Measurements from ENCODE around the gene SEC23A. TPM values are rescaled to one million over a fixed set of nuclear protein-coding genes. Genes with fewer than 3 reads are reported as not detected.

The SEC23A gene
- total RNA-seq, 4 donors from 2014 or later: 230 to 306 (median 249) TPM

DNA sequence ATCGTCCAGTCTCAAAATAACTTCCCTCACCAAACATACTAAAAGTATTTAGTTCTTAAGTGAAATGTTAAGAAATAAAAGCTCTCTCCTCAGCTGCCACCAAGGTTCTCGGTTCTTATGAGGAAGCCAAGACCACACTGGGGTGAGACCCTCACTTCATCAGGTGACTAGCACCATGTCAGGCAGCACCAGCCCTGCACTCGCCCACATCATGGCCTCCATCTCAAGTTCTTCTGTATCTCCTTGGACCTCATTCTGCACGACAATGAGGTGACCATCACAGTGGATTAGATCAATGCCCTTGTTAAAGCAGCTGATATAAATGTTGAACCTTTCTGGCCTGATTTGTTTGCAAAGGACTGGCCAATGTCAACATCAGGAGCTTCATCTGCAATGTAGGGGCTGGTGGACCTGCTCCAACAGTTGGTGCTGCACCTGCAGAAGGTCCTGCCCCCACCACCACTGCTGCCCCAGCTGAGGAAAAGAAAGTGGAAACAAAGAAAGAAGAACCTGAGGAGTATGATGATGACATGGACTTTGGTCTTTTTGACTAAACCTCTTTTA is 12.4 kb downstream of the SEC23A start:
- WGBS, 2 donors (ENCODE audit: low coverage in 1 of 2): 74 to 94% methylated on average over 3 of the region's 4 CpGs
- Histone ChIP-seq H3K4me1 (peaks cover 0 to 8% (median 0%) of the 10 kb centered on the region in 3 donors), H3K4me3 (no peak overlapping the region), H3K27me3 (no peaks in the 10 kb centered on the region), H3K36me3 (peaks cover 0 to 96% of the 10 kb centered on the region in 2 donors), H3K9me3 (no peaks in the 10 kb centered on the region), H3K27ac (no peak overlapping the region)
- ATAC-seq: no peak
- TF ChIP-seq, protein P1, sequence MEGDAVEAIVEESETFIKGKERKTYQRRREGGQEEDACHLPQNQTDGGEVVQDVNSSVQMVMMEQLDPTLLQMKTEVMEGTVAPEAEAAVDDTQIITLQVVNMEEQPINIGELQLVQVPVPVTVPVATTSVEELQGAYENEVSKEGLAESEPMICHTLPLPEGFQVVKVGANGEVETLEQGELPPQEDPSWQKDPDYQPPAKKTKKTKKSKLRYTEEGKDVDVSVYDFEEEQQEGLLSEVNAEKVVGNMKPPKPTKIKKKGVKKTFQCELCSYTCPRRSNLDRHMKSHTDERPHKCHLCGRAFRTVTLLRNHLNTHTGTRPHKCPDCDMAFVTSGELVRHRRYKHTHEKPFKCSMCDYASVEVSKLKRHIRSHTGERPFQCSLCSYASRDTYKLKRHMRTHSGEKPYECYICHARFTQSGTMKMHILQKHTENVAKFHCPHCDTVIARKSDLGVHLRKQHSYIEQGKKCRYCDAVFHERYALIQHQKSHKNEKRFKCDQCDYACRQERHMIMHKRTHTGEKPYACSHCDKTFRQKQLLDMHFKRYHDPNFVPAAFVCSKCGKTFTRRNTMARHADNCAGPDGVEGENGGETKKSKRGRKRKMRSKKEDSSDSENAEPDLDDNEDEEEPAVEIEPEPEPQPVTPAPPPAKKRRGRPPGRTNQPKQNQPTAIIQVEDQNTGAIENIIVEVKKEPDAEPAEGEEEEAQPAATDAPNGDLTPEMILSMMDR (IDR thresholded peaks at IDR 0.05): no peak
- no peak for TF ChIP-seq EP300 (IDR thresholded peaks at IDR 0.05)
- TF ChIP-seq POLR2AphosphoS5 (IDR thresholded peaks at IDR 0.05): no peak
- no peak for TF ChIP-seq POLR2A (IDR thresholded peaks at IDR 0.05)

DNA sequence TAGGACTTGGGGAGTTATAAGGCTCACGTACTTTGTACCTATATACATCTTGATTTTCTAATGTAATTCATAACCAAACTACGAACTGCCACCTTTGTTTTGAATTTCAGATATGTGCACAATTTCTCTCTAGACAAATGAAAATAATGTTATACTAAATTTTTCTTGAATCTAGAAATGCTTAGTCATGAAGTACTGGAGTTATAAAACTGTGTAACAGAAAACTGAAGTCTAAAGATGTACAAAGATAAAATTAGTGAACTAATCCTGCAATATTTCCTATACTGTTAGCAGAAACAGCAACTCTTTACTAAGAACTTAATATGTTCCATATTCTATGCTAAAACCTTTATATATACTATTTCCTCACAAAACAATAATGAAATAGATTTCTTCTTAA is 15.5 kb downstream of the SEC23A start:
- Histone ChIP-seq H3K27ac (no peak overlapping the region), H3K4me3 (no peak overlapping the region), H3K36me3 (peaks cover 0 to 98% of the 10 kb centered on the region in 2 donors), H3K27me3 (no peaks in the 10 kb centered on the region), H3K4me1 (no peaks in the 10 kb centered on the region), H3K9me3 (no peaks in the 10 kb centered on the region)
- no peak for ATAC-seq
- TF ChIP-seq EP300 (IDR thresholded peaks at IDR 0.05) (no peak), POLR2AphosphoS5 (IDR thresholded peaks at IDR 0.05) (no peak), POLR2A (IDR thresholded peaks at IDR 0.05) (no peak)
- TF ChIP-seq, protein P1 (IDR thresholded peaks at IDR 0.05): no peak
- 91 to 92% methylated on average over 2 of the region's 2 CpGs for WGBS, 2 donors (ENCODE audit: low coverage in 1 of 2)

DNA sequence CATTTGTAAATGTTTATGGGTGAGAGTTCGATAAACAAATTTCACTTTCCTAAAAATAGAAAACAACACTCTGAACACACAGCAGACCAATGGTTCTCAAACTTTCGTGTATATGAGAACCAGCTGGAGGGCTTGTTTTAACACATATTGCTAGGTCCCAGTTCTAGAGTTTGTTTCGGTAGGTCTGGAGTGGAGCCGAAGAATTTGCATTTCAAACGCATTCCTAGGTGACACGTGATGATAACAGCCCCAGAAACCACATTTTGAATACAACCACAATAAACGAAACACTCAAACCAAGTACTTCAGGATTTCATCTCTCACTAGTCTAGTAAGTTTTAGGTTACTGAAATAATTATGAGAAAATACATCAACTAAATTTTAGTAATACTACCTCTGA is 17.1 kb downstream of the SEC23A start:
- WGBS, 2 donors (ENCODE audit: low coverage in 1 of 2): 69 to 85% methylated on average over 7 of the region's 7 CpGs
- peaks cover 0 to 98% of the 10 kb centered on the region in 2 donors for H3K36me3 ChIP-seq
- no peak overlapping the region for H3K27ac ChIP-seq
- no peaks in the 10 kb centered on the region for H3K27me3 ChIP-seq
- H3K4me3 ChIP-seq: no peak overlapping the region
- TF ChIP-seq EP300 (IDR thresholded peaks at IDR 0.05) (no peak), POLR2A (IDR thresholded peaks at IDR 0.05) (no peak), POLR2AphosphoS5 (IDR thresholded peaks at IDR 0.05) (no peak)
- TF ChIP-seq, protein P1 (IDR thresholded peaks at IDR 0.05): no peak
- no peaks in the 10 kb centered on the region for H3K4me1 ChIP-seq
- ATAC-seq: no peak
- no peaks in the 10 kb centered on the region for H3K9me3 ChIP-seq

DNA sequence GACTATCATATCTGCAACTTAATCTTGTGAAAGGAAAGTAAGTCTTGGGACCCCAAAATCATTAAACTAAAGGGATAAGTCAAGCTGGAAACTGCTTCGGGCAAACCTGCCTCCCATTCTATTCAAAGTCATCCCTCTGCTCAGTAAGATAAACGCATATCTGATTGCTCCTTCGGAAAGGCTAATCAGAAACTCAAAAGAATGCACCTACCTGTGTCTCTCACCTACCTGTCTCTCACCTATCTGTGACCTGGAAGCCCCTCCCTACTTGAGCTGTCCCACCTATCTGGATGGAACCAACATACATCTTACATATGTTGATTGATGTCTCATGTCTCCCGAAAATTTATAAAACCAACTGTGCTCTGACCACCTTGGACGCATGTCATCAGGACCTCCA is 19.9 kb downstream of the SEC23A start:
- no peak overlapping the region for H3K4me3 ChIP-seq
- no peak for ATAC-seq
- no peak overlapping the region for H3K27ac ChIP-seq
- H3K27me3 ChIP-seq: no peaks in the 10 kb centered on the region
- H3K4me1 ChIP-seq: no peaks in the 10 kb centered on the region
- H3K36me3 ChIP-seq: peaks cover 0 to 96% of the 10 kb centered on the region in 2 donors
- TF ChIP-seq, protein P1 (IDR thresholded peaks at IDR 0.05): no peak
- TF ChIP-seq POLR2AphosphoS5 (IDR thresholded peaks at IDR 0.05) (no peak), EP300 (IDR thresholded peaks at IDR 0.05) (no peak), POLR2A (IDR thresholded peaks at IDR 0.05) (no peak)
- 61 to 67% methylated on average over 3 to 4 of the region's 5 CpGs for WGBS, 2 donors (ENCODE audit: low coverage in 1 of 2)
- no peaks in the 10 kb centered on the region for H3K9me3 ChIP-seq

DNA sequence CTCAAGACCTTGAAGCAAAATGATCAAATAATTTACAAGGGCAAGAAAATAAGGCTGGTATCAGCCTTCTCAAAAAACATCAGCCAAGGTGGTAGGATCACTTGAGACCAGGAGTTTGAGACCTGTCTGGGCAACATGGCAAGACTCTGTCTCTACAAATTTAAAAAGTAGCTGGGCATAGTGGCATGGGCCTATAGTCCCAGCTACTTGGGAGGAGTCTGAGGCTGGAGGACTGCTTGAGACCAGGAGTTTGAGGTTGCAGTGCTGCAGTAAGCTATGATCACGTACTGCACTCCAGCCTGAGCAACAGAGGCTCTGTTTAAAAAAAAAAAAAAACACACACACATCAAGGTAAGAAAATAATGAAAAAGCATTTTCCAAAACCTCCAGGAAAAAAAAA is 22.1 kb downstream of the SEC23A start:
- WGBS, 2 donors (ENCODE audit: low coverage in 1 of 2): 82% methylated on average over 1 of the region's 1 CpG; no CpG with 5 or more reads in 1 of the 2 donors

More for the DNA sequence above, 22.1 kb downstream of the SEC23A start:
- H3K4me3 ChIP-seq: no peak overlapping the region
- H3K36me3 ChIP-seq: peaks cover 0 to 95% of the 10 kb centered on the region in 2 donors
- H3K27me3 ChIP-seq: no peaks in the 10 kb centered on the region
- no peak for ATAC-seq
- no peaks in the 10 kb centered on the region for H3K9me3 ChIP-seq
- no peak for TF ChIP-seq EP300 (IDR thresholded peaks at IDR 0.05)
- TF ChIP-seq POLR2AphosphoS5 (IDR thresholded peaks at IDR 0.05): no peak
- TF ChIP-seq, protein P1 (IDR thresholded peaks at IDR 0.05): no peak
- no peak for TF ChIP-seq POLR2A (IDR thresholded peaks at IDR 0.05)
- H3K27ac ChIP-seq: no peak overlapping the region
- H3K4me1 ChIP-seq: no peaks in the 10 kb centered on the region
